Omental fat pad (tissue), 4 donors: Measurements from ENCODE around the gene DOK3. TPM values are rescaled to one million over a fixed set of nuclear protein-coding genes. Genes with fewer than 3 reads are reported as not detected.
A peak's percentile ranks its signal among the peaks of the same experiment; 100 is the strongest.

Experiments used
- ATAC-seq: fragments of 150-250 bp; one replicate; pipeline ENCODE4 v1.9.1; 2016; ENCODE audit warnings: mild to moderate bottlenecking, moderate library complexity; ENCODE audit not compliant: low FRiP score
- DNase-seq: peaks from one replicate; pipeline ENCODE4 v3.0.0-alpha.2; 2019; ENCODE audit warnings: low spot score
- CTCF ChIP-seq, 3 donors: fragments of 450-650 bp; IDR thresholded peaks; one replicate each; pipeline ENCODE4 v1.5.1; 2016 to 2017; ENCODE audit warnings: antibody characterized with exemption in 3 of 3, mild to moderate bottlenecking in 3 of 3, moderate library complexity in 2 of 3
- total RNA-seq, 4 donors: library from RNA; depleted of rRNA; stranded (reverse); fragments of >200 nt; gene quantifications; one replicate each; pipeline ENCODE4 v1.1.0, GENCODE V29; 2016

DOK3 gene
- total RNA-seq, 4 donors from 2014 or later = 7.4 to 41.0 (median 16.3) TPM

DNA sequence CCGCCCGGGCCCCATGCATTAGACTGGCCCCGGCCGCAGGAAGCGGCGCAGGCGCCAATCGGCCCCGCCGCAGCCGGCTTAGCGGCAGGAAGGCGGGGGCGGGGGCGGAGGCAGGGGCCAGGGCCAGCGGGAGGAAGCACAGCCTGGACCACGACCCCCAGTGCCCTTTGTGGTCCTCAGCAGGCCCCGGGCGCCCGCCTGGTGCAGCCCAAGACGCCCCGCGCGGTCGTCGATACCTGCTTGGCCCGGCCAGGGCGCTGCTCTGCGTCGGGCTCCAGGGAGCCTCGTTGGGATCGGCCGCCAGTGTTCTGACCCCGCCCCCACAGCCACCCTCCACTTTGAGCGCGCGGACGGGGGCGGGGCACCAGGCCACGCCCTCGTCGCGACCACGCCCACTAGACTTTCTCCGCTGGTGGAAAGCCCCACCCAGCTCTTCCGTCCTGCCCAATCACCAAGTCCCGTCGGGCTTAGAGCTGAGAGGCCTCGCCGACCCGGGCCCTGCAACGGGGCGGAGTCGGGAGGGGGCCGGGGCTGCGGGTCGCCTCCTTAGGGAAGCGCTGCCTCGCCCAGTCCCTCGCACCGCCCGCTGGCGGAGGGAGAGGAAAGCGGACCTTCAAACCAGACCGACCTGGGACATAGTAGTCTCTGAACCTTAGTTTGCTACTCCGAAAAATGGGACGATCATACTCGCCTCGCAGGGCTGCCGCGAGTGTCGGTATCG is 12.2 kb downstream of the DOK3 start, which contains the start of gene PDLIM7:
Gene PDLIM7, minus strand, starts transcription at position 313 of the 721 bp plus-strand sequence. CDS start 1,092 bp downstream, outside the sequence.
- TF ChIP-seq CTCF (IDR thresholded peaks at IDR 0.05) = no peak
- ATAC-seq (peak; percentile 81), DNase-seq (peak; percentile 88)

- ATAC-seq = peak; percentile 74
- TF ChIP-seq CTCF (IDR thresholded peaks at IDR 0.05) = no peak
- DNase-seq = no peak
Observed at GRCh38 chr5:177496727-177497291, 12.8 kb downstream of the DOK3 start.

DNA sequence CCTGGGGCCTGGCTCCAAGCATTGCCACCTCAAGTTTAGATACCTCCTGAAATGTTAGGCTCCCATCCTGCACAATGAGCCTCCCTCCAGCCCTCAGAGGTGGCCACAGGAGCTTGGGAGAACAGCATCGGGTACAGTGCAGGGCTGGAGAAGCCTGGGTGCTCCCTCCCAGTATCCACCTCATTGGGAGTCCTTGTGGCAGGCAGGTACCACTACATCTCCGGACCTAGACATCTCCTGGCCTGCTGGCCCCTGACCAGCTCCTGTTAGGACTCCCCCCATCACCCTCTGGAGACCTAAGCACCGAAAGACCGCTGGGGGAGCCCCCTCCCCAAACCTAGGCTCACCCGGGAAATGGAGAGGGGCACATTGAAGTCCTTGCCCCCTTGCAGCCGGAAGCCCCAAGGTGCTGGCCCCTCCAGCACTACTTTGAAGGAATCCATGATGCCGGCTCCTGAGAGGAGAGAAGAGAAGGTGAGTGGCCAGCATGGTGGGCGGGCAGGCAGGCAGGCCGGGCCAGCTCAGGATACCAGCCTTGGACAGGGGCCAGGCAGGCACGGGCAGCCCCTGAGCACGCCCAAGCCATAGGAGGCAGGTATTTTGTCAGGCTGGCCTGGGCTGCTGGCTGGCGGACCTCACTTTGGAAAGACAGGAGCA is 13.4 kb downstream of the DOK3 start:
- no peak for DNase-seq
- no peak for TF ChIP-seq CTCF (IDR thresholded peaks at IDR 0.05)
- peak; percentile 6 for ATAC-seq

DNA sequence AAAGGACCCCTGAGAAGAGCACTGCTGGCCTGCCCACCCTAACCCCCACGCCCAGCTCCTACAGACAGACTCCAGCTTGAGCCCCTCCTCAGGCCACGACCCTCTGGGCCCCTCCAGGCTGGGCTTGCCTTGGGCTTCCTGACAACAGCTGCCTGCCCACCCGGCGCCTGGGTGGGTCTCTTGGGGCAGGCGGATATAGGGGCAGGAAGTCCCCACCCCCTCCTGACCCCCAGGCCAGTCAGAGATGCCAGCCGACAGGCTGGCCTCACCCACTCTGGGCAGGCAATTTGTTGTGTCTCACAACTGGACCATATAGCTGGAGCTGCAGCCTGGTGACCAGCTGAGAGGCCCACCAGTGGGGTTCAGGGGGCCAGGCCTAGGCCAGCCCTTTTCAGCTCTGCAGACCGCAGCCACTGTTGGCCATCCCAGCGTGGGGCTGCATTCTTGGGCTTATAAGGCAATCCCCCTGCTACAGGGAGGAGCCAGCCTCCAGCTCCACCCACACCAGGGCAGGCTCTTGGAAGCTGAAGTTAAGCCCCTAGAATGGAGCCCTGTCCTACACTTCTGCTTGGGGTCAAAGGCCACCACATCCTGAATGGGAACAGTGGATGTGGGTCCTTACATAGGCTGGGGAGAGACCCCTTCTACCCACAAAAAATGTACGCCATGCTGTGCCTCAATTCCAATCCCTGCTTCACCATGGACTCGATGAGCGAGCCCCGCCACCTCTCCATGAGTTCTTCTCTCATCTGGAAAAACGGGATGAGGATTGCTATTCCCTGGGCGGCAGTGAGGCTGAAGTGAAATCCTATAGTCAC is 14.2 kb downstream of the DOK3 start:
- no peak for ATAC-seq
- DNase-seq = no peak
- TF ChIP-seq CTCF (IDR thresholded peaks at IDR 0.05) = no peak

DNA sequence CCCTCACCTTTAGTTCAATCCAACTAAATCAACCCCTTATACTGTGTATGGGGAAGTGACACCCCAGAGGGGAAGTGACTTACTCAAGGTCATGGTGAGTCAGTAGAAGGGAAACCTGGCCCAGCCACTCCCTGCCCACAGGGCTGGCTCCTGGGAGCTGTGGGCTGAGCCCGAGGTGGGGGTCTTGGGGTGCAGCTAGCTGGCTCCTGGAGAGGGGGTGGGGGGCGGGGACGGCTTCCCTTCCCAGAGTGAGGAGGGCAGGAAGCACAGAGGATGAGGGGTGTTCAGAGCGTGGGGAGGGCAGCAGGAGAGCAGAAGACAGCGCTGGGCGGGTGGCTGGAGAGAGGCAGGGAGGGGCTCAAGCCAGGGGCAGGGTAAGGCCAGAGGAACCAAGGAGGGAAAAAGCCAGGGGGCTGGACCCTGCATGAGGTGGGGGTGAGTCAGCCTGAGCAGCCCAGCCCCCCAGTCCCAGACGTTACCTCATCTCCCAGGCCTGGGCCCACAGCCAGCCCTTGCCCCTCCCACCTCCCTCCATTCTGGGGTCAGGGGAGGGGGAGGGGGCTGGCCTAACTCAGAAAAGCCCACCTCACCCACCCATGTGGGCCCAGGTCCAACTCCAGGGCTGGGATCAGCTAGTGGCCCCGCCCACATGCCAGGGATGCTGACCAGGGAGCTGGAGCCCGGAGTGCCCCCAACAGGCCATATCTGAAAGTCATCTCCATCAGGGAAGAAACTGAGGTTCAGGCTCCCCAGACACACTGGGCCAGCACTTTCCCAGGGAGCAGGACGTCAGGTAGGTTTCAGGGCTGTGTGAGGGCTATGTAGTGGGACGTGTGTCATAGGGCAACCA is 15.1 kb downstream of the DOK3 start:
- peak in 1 of 3 donors; percentile 3 for TF ChIP-seq CTCF (IDR thresholded peaks at IDR 0.05)
- peak; percentile 53 for DNase-seq
- ATAC-seq = peak; percentile 21

DNA sequence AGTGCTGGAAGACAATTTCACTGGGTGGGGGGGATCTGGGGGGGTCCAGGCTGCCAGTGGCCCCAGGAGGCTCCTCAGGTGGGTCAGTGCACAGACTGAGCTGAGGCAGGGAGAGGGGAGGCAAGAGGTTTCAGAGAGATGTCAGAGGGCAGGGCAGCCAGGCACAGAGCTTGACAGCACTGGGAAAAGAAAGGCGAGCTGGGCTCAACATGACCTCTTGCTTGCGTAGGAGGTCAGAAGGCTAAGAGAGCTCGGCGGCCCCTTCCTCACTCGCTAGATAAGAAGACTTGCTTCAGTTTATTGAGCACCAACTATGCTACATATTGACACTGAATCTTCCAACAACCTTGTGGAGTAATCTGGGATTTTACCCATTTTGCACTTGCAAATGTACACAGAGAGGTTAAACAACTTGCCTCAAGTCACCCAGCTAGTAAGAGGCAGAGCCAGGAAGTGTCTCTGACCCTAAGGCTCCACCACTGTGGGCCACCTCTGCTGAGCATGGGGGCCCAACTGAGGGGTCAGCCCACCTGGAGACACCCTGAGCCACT is 15.8 kb downstream of the DOK3 start:
- DNase-seq = no peak
- TF ChIP-seq CTCF (IDR thresholded peaks at IDR 0.05) = no peak
- ATAC-seq = no peak
